ENCODE results near the gene PLCB3. TPM values are rescaled to one million over a fixed set of nuclear protein-coding genes. Genes with fewer than 3 reads are reported as not detected.

The PLCB3 gene
- total RNA-seq, 1 donor from 2014 or later = 9.4 TPM

DNA sequence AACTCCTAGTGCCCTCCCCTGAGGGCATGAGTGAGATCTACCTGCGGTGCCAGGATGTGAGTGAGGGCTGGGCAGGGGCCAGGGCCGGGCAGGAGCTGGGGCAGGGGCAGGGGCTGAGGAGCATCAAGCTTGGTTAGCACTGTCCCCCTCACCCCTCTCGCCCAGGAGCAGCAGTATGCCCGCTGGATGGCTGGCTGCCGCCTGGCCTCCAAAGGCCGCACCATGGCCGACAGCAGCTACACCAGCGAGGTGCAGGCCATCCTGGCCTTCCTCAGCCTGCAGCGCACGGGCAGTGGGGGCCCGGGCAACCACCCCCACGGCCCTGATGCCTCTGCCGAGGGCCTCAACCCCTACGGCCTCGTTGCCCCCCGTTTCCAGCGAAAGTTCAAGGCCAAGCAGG lies 31.1 kb upstream of the PLCB3 start:
- Histone ChIP-seq H3K4me1 (ENCODE audit: control insufficient read depth in 3 of 3, insufficient read depth in 3 of 3, low read length in 3 of 3) (peaks cover 43 to 44% (median 43%) of the 10 kb centered on the region in 3 donors), H3K9ac (ENCODE audit: low read depth in 1 of 3, low read length in 3 of 3) (peak overlapping the region in 1 of 3 donors; percentile 54), H3K4me3 (ENCODE audit: low read length in 3 of 3) (no peak overlapping the region), H3K9me3 (ENCODE audit: control insufficient read depth in 3 of 3, low read length in 3 of 3) (no peaks in the 10 kb centered on the region), H3K36me3 (ENCODE audit: control insufficient read depth in 3 of 3, insufficient read depth in 3 of 3, low read length in 3 of 3) (peaks cover 8 to 15% (median 15%) of the 10 kb centered on the region in 3 donors), H3K27ac (ENCODE audit: low read depth, low read length) (no peak overlapping the region), H3K27me3 (ENCODE audit: control insufficient read depth in 3 of 3, insufficient read depth in 3 of 3, low read length in 3 of 3) (no peaks in the 10 kb centered on the region)

DNA sequence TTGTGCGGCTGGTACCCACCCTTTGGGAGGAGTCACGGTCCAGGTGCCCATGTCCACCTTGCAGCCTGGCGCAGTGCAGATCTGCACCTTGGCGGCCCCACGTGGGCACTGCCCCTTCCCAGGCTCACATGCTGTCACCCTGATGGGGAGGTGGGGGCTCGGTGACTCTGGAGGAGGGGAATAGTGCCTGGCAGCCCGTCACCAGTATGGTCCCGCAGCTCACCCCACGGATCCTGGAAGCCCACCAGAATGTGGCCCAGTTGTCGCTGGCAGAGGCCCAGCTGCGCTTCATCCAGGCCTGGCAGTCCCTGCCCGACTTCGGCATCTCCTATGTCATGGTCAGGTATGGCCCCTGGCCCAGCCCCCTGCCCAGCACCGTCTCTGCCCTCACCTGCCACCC lies 30.5 kb upstream of the PLCB3 start:
- no peaks in the 10 kb centered on the region for H3K27me3 ChIP-seq (ENCODE audit: control insufficient read depth in 3 of 3, insufficient read depth in 3 of 3, low read length in 3 of 3)
- peak overlapping the region in 2 of 3 donors; percentile 27 to 54 for H3K9ac ChIP-seq (ENCODE audit: low read depth in 1 of 3, low read length in 3 of 3)
- no peaks in the 10 kb centered on the region for H3K9me3 ChIP-seq (ENCODE audit: control insufficient read depth in 3 of 3, low read length in 3 of 3)
- no peak overlapping the region for H3K4me3 ChIP-seq (ENCODE audit: low read length in 3 of 3)
- H3K36me3 ChIP-seq (ENCODE audit: control insufficient read depth in 3 of 3, insufficient read depth in 3 of 3, low read length in 3 of 3) = peaks cover 8 to 15% (median 15%) of the 10 kb centered on the region in 3 donors
- H3K4me1 ChIP-seq (ENCODE audit: control insufficient read depth in 3 of 3, insufficient read depth in 3 of 3, low read length in 3 of 3) = peaks cover 48% of the 10 kb centered on the region in 3 donors
- no peak overlapping the region for H3K27ac ChIP-seq (ENCODE audit: low read depth, low read length)

DNA sequence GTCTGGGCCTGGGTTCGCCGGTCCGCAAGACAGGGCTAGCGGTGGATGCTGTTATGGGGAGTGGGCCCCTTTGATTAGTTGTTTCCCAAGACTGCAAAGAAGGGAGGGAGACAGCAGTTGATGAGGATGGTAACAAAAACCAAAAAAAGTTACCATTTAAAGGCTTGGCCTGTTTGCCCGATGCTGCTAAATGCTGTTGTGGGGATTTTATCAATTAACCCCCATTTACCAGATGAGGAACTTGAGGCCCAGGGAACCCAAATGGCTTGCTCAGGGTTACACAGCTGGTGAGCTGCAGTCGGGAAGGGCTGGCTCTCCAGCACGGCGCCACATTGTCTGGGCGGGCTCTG lies 28.7 kb upstream of the PLCB3 start:
- H3K36me3 ChIP-seq (ENCODE audit: control insufficient read depth in 3 of 3, insufficient read depth in 3 of 3, low read length in 3 of 3) = peaks cover 8 to 17% (median 15%) of the 10 kb centered on the region in 3 donors
- H3K4me1 ChIP-seq (ENCODE audit: control insufficient read depth in 3 of 3, insufficient read depth in 3 of 3, low read length in 3 of 3) = peaks cover 59 to 65% (median 62%) of the 10 kb centered on the region in 3 donors
- H3K27me3 ChIP-seq (ENCODE audit: control insufficient read depth in 3 of 3, insufficient read depth in 3 of 3, low read length in 3 of 3) = no peaks in the 10 kb centered on the region
- H3K4me3 ChIP-seq (ENCODE audit: low read length in 3 of 3) = peak overlapping the region in 2 of 3 donors; percentile 20 to 29
- peak overlapping the region in 2 of 3 donors; percentile 6 to 54 for H3K9ac ChIP-seq (ENCODE audit: low read depth in 1 of 3, low read length in 3 of 3)
- H3K9me3 ChIP-seq (ENCODE audit: control insufficient read depth in 3 of 3, low read length in 3 of 3) = no peaks in the 10 kb centered on the region
- H3K27ac ChIP-seq (ENCODE audit: low read depth, low read length) = peak overlapping the region; percentile 65

DNA sequence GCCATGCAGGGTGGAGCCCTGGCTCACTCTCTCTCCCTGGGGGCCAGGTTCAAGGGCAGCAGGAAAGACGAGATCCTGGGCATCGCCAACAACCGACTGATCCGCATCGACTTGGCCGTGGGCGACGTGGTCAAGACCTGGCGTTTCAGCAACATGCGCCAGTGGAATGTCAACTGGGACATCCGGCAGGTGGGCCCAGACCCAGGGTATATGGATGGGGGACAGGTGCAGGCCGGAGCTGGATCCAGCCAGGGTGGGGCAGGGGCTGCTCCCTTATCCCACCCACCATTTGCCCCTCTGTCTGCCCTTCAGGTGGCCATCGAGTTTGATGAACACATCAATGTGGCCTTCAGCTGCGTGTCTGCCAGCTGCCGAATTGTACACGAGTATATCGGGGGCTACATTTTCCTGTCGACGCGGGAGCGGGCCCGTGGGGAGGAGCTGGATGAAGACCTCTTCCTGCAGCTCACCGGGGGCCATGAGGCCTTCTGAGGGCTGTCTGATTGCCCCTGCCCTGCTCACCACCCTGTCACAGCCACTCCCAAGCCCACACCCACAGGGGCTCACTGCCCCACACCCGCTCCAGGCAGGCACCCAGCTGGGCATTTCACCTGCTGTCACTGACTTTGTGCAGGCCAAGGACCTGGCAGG lies 28.2 kb upstream of the PLCB3 start:
- Histone ChIP-seq H3K9ac (ENCODE audit: low read depth in 1 of 3, low read length in 3 of 3) (peak overlapping the region; percentile 43 to 68 (median 45)), H3K27me3 (ENCODE audit: control insufficient read depth in 3 of 3, insufficient read depth in 3 of 3, low read length in 3 of 3) (no peaks in the 10 kb centered on the region), H3K36me3 (ENCODE audit: control insufficient read depth in 3 of 3, insufficient read depth in 3 of 3, low read length in 3 of 3) (peaks cover 8 to 17% (median 15%) of the 10 kb centered on the region in 3 donors), H3K4me3 (ENCODE audit: low read length in 3 of 3) (peak overlapping the region in 2 of 3 donors; percentile 13 to 20), H3K4me1 (ENCODE audit: control insufficient read depth in 3 of 3, insufficient read depth in 3 of 3, low read length in 3 of 3) (peaks cover 60 to 66% (median 63%) of the 10 kb centered on the region in 3 donors), H3K9me3 (ENCODE audit: control insufficient read depth in 3 of 3, low read length in 3 of 3) (no peaks in the 10 kb centered on the region), H3K27ac (ENCODE audit: low read depth, low read length) (peak overlapping the region; percentile 65)

DNA sequence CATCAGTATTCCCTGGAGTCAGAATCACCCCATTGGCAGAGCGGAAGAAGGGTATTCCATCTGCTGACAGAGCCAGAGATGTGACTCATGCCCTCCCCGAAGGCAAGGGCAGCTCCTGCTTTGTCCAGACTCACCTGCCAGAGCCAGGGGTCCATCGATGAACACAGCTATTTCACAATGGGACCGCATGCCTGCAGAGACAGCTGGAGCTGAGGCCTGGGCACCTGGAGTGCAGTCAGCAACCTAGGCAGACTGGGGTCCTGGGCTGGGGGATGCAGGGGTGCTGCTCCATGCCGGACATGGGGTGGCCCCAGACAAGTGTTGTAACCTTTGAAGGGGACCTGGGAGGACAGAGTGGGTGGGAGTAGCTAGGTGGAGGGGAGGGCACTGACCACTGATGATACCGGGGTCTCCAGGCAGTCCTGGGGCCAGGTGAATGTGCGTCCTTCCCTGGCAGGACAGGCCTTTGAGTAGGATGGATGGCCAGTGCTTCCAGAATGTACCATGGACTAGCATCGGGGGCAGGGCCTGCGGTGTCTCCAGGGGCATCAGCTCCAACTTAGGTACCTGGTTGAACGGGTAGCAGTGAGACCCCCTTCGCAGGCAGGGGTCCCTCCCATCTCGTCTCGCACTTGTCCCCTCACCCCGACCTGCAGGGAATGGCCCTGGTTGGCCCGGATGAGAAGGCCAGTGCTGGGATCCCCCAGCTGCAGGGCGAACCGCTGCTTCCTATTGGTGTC lies 27.0 kb upstream of the PLCB3 start:
- Histone ChIP-seq H3K4me1 (ENCODE audit: control insufficient read depth in 3 of 3, insufficient read depth in 3 of 3, low read length in 3 of 3) (peaks cover 57 to 67% (median 62%) of the 10 kb centered on the region in 3 donors), H3K27me3 (ENCODE audit: control insufficient read depth in 3 of 3, insufficient read depth in 3 of 3, low read length in 3 of 3) (no peaks in the 10 kb centered on the region), H3K9me3 (ENCODE audit: control insufficient read depth in 3 of 3, low read length in 3 of 3) (no peaks in the 10 kb centered on the region), H3K36me3 (ENCODE audit: control insufficient read depth in 3 of 3, insufficient read depth in 3 of 3, low read length in 3 of 3) (peaks cover 8 to 17% (median 15%) of the 10 kb centered on the region in 3 donors), H3K4me3 (ENCODE audit: low read length in 3 of 3) (peak overlapping the region in 2 of 3 donors; percentile 95 to 97), H3K27ac (ENCODE audit: low read depth, low read length) (peak overlapping the region; percentile 33), H3K9ac (ENCODE audit: low read depth in 1 of 3, low read length in 3 of 3) (peak overlapping the region; percentile 51 to 99 (median 99))

DNA sequence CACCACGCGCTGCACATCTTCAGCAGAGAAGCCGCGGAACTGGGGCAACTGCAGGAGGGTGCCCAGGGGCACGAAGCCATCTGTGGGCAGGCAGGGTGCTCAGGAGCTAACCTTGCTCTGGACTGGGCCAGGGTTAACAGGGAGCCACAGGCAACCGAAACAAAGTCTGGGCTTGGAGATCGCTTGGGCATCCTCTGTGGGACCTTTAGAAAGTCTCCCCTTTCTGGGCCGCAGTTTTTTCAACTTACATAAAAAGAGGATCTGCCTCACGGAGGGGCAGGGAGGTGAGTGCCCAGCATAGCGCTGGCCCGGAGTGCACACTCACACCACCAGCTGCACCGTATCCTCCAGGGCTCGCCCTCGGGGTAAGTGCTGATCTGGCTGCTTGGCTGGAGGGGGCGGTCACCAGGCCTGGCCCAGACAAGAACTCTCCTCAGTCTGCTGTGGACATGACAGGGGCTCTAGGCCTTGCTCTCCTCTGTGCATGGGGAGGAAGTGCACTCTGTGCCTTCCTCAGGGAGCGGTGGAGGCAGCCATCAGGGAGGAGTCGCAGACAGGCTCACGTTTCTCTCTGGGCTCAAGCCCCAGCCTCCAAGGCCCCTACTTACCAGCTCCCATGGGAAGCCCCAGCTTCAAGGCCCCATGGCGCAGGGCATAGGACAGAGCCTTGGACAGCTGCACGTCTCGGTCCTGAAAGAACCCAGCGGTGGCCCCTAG lies 26.3 kb upstream of the PLCB3 start:
- Histone ChIP-seq H3K27me3 (ENCODE audit: control insufficient read depth in 3 of 3, insufficient read depth in 3 of 3, low read length in 3 of 3) (no peaks in the 10 kb centered on the region), H3K4me1 (ENCODE audit: control insufficient read depth in 3 of 3, insufficient read depth in 3 of 3, low read length in 3 of 3) (peaks cover 64 to 73% (median 69%) of the 10 kb centered on the region in 3 donors), H3K9me3 (ENCODE audit: control insufficient read depth in 3 of 3, low read length in 3 of 3) (no peaks in the 10 kb centered on the region), H3K27ac (ENCODE audit: low read depth, low read length) (peak overlapping the region; percentile 95), H3K4me3 (ENCODE audit: low read length in 3 of 3) (peak overlapping the region; percentile 90 to 97 (median 95)), H3K36me3 (ENCODE audit: control insufficient read depth in 3 of 3, insufficient read depth in 3 of 3, low read length in 3 of 3) (peaks cover 8 to 17% (median 14%) of the 10 kb centered on the region in 3 donors), H3K9ac (ENCODE audit: low read depth in 1 of 3, low read length in 3 of 3) (peak overlapping the region; percentile 98 to 99 (median 99))

DNA sequence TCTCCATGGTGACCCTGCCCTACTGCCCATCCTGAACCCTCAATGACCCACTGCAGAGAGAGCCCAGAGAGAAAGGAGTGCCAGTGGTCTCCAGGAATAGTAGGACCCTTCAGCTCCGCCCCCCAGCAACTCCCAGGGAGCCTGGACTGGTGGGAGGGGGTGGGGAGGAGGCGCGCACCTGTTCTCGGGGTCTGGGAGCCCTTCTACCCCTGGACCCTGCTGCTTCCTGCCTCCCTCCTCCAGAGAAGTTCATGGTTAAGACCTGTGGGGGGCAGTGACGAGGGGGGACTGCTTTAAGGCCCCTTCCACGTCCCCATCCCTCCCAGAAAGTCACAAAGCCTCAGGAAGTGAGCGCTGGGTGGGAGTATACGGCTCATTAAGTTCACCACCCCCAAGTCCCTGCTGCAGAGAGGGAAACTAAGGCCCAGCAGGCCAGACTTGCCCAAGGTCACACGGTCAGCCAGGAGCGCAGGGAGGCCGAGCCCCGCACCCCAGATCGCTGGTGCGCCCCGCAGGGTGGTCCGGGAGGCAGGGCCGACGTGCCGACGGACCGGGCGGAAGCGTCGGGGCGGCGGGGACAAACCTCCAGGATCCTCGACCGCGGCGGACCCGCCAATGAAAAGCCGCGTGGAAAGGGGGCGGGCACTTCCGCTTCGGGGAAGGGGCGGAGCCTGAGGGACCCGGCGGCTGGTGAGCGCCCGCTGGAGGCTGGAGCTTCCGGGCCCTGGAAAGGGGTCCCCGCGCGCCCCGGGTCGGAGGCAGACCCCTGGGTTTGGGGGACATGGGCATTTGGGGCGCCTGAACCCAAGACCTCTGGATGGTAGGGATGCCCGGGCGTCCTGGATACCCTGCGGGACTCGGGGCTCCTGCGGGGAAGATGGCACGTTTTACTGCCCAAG lies 25.5 kb upstream of the PLCB3 start, which contains the start of the genes NUDT22 and TRPT1:
Gene NUDT22, plus strand, starts transcription at position 667 of the 899 bp plus-strand sequence. CDS start 379 bp downstream, outside the sequence.
Gene TRPT1, minus strand, starts transcription at position 579 of the 899 bp plus-strand sequence. Its CDS starts 326 bp downstream, at position 253.
- Histone ChIP-seq H3K27me3 (ENCODE audit: control insufficient read depth in 3 of 3, insufficient read depth in 3 of 3, low read length in 3 of 3) (no peaks in the 10 kb centered on the region), H3K4me1 (ENCODE audit: control insufficient read depth in 3 of 3, insufficient read depth in 3 of 3, low read length in 3 of 3) (peaks cover 63 to 69% (median 66%) of the 10 kb centered on the region in 3 donors), H3K27ac (ENCODE audit: low read depth, low read length) (peak within 1 kb of the TSS; percentile 95), H3K9me3 (ENCODE audit: control insufficient read depth in 3 of 3, low read length in 3 of 3) (no peaks in the 10 kb centered on the region), H3K4me3 (ENCODE audit: low read length in 3 of 3) (peak within 1 kb of the TSS; percentile 90 to 97 (median 95)), H3K9ac (ENCODE audit: low read depth in 1 of 3, low read length in 3 of 3) (peak within 1 kb of the TSS; percentile 98 to 99 (median 99)), H3K36me3 (ENCODE audit: control insufficient read depth in 3 of 3, insufficient read depth in 3 of 3, low read length in 3 of 3) (peaks cover 5 to 15% (median 10%) of the 10 kb centered on the region in 3 donors)

DNA sequence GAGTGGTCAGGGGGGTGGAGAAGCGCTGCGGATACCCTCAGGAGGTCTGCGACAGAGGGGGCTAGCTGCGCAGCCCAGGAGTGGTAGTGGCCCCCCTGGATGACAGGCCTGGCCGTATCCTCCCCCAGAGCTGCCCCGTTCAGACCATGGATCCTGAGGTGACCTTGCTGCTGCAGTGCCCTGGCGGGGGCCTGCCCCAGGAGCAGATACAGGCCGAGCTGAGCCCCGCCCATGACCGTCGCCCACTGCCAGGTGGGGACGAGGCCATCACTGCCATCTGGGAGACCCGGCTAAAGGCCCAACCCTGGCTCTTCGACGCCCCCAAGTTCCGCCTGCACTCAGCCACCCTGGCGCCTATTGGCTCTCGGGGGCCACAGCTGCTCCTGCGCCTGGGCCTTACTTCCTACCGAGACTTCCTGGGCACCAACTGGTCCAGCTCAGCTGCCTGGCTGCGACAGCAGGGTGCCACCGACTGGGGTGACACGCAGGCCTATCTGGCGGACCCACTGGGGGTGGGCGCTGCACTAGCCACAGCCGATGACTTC lies 24.8 kb upstream of the PLCB3 start:
- Histone ChIP-seq H3K27ac (ENCODE audit: low read depth, low read length) (peak overlapping the region; percentile 95), H3K9me3 (ENCODE audit: control insufficient read depth in 3 of 3, low read length in 3 of 3) (no peaks in the 10 kb centered on the region), H3K4me1 (ENCODE audit: control insufficient read depth in 3 of 3, insufficient read depth in 3 of 3, low read length in 3 of 3) (peaks cover 62 to 64% (median 64%) of the 10 kb centered on the region in 3 donors), H3K9ac (ENCODE audit: low read depth in 1 of 3, low read length in 3 of 3) (peak overlapping the region; percentile 98 to 99 (median 99)), H3K27me3 (ENCODE audit: control insufficient read depth in 3 of 3, insufficient read depth in 3 of 3, low read length in 3 of 3) (no peaks in the 10 kb centered on the region), H3K36me3 (ENCODE audit: control insufficient read depth in 3 of 3, insufficient read depth in 3 of 3, low read length in 3 of 3) (peaks cover 0 to 11% (median 10%) of the 10 kb centered on the region in 3 donors), H3K4me3 (ENCODE audit: low read length in 3 of 3) (peak overlapping the region; percentile 90 to 97 (median 95))
